GM21528 (cell line): Measurements from ENCODE around the gene TPPP2.
"Not testable (repeated sequence)": the region's sequence is repeated elsewhere in the genome, so short reads cannot be mapped to it uniquely, and the experiment has no call there.

Experiments used
- ATAC-seq: cut with Tn5 transposase; IDR thresholded peaks from one replicate; pipeline ENCODE4 v1.9.1; 2021; ENCODE audit warnings: mild to moderate bottlenecking, moderate library complexity; ENCODE audit not compliant: unreplicated experiment, low FRiP score

The TPPP2 gene

GRCh38 chr14:21029917-21030316 is at the start of gene TPPP2:
Gene TPPP2 (plus strand): TSS chr14:21030217. CDS start chr14:21030582, 365 bp downstream.
- ATAC-seq = no peak

GRCh38 chr14:20980906-20981305 is 49.1 kb upstream of the TPPP2 start:
- ATAC-seq = no peak

DNA sequence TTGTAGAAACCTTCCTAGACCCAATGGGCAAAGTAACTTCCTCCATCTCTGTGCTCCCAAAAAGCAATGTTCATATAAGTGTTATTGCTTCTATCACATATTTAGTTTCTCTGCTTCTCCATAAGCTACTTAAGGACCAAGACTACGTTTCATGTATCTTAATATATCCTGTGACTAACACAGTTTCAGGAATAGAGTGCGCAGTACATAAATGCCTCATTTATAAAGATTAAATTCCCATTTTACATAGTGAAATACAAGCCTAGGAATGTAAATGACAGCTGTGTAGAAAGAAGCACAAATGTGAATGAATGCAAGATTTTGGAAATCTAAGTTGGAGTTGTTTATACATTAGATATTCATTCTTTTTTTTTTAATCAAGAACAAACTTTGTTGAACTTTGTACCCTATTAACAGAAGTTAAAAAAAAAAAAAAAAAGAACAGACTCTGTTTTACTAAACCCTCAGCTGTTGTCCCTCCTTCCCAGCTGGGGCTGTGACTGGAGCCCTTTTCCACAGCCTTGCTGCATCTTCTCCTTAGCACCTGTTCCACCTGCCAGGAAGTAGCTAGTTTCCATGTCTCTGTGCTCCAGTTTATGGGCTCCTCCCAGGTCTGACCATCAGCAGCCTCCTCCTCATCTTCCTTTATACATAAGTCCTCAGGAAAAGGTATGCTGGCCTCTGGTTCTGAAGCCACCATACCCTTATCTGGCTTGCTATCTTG is 47.2 kb upstream of the TPPP2 start:
- no peak for ATAC-seq

DNA sequence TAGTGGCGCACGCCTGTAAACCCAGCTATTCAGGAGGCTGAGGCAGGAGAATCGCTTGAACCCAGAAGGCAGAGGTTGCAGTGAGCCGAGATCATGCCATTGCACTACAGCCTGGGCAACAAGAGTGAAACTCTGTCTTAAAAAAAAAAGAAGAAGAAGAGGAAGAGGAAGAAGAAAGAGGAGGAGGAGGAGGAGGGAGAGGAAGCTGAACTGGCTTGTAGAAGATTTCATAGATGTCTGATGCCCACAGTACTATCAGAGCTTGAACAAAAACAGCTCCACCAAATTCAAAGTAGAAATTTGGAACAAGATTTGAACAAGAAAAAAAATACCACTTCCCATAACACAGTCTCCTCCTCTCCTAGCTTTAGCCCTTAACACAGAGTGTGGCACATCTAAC is 44.4 kb upstream of the TPPP2 start:
- not testable (repeated sequence) for ATAC-seq

- no peak for ATAC-seq
Observed at GRCh38 chr14:20986811-20987210, 43.2 kb upstream of the TPPP2 start.

GRCh38 chr14:20988717-20989470 is 41.1 kb upstream of the TPPP2 start:
- ATAC-seq = no peak

DNA sequence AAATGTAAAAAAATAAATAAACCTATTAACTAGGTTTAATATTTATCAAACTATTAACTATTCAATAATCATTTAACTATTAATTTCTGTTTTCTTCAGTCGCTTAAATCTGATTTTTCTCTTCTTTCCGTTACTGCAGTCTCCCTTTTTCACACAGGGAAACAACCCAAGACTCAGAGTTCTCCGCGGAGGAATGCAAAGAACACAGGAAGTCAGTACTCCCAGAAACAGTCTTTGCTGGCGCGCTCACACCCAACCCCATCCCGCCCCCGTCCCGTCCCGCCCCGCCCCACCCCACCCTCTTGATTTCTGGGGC is 40.6 kb upstream of the TPPP2 start:
- no peak for ATAC-seq

DNA sequence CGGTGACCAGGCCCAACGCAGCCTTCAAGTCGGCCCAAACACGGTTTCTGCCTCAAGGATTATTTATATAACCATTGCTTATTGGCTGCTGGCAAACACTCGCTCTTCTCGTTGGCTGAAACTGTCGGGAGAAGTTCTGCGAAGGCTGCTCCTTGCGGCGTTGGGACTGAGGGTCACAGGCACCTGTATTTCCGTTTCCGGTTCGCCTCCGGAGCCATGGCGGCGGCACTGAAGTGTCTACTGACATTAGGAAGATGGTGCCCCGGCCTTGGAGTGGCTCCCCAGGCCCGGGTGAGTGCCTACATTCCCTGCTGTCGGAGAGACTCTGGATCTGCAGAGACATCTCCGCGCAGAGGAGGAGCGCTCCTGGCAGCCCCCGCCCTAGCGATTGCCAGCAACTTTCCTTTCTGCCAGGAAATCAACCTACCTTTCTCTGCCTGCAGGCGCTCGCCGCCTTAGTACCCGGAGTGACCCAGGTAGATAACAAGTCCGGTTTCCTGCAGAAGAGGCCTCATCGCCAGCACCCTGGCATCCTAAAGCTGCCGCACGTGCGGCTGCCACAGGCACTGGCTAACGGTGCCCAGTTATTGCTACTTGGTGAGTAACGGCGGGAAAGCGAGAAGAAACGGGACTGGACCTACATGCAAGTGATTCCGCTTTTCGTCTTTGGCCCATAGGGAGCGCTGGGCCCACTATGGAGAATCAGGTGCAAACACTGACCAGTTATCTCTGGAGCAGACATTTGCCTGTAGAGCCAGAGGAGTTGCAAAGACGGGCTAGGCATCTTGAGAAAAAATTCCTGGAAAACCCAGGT is 40.0 kb upstream of the TPPP2 start, which contains the start of gene METTL17:
Gene METTL17, plus strand, starts transcription at position 194 of the 814 bp plus-strand sequence. Its CDS starts 23 bp downstream, at position 217.
- peak; percentile 95 for ATAC-seq

DNA sequence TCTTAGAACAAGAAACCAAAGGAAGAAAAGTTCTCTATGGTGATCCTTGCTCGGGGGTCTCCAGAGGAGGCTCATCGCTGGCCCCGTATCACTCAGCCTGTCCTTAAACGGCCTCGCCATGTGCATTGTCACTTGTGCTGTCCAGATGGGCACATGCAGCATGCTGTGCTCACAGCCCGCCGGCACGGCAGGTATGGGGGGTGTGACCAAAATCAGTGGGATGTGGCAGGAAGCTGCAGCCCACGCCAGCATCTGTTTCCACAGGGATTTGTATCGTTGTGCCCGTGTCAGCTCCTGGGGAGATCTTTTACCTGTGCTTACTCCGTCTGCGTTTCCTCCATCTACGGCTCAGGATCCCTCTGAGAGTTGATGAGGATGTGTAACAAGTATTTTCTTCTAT is 33.5 kb upstream of the TPPP2 start:
- no peak for ATAC-seq

DNA sequence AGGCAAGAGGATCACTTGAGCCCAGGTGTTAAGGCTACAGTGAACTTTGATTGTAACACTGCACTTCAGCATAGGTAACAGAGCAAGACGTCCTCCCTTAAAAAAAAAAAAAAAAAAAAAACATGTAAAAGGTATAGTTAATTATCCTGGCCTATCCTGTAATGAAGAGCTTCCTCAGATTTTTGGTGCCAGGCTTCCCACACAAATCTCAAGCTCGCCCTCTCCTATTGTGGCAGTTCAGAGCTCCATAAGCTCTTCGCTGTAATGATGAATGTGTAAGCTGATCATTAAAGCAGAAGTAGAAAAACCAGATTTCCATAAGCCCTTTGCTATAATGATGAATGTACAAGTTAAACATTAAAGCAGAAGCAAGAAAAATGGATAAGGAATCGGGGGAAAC is 32.9 kb upstream of the TPPP2 start:
- ATAC-seq = no peak

- ATAC-seq = no peak
Observed at GRCh38 chr14:20997564-20997963, 32.5 kb upstream of the TPPP2 start.

- ATAC-seq = no peak
Observed at GRCh38 chr14:20998139-20998538, 31.9 kb upstream of the TPPP2 start.

DNA sequence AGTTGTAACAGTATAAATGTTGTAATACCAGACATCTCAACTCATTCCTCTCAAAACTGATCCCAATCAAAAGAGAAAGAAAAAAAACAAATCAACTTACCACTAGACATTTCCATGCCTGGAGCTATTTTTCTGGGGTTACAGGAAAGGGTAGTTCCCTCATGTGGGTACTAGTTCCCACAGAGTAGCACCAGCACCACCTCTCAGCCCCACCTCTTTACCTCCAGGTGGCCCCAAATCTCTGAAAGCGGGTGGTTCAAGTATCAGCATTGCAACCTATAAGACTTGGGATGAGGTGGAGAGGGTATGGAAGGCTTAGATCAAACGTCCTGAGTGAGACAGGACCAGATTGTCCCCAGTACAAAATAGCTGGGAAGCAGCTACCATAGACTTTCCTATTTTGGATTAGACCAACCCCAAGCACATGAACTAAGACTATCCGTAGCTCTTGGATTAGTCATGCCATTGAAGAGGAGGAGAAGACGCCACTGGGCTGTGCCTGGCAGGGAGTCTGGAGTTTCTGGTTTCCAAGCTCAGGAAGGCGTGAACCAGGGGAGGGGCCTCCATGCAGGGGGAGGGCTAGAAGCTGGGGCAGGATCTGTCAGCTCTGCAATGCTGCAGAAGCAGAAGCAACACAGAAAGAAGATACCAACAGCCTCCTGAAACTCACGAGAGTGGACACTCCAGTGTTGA is 31.2 kb upstream of the TPPP2 start, which contains the start of gene SLC39A2:
Gene SLC39A2, plus strand, starts transcription at position 620 of the 693 bp plus-strand sequence. CDS start 154 bp downstream, outside the sequence.
- ATAC-seq = no peak

DNA sequence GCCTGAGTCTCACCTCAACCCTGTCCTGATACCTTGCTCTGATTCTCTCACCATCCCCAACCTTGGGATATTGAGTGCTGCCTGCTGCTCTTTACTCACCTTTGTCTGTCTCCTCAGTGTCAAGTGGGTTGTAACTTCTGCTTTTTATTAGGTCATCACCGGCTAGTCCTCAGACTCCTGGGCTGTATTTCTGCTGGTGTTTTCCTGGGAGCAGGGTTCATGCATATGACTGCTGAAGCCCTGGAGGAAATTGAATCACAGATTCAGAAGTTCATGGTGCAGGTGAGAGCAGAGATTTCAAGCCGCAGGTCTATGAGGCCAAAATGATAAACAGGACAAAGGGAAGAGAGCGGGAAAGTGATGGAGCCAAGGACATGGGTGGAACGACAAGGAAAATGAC is 30.4 kb upstream of the TPPP2 start:
- ATAC-seq = no peak

GRCh38 chr14:21001218-21001617 is 28.8 kb upstream of the TPPP2 start:
- no peak for ATAC-seq

- ATAC-seq = no peak
Observed at GRCh38 chr14:21003788-21004346, 26.1 kb upstream of the TPPP2 start.

DNA sequence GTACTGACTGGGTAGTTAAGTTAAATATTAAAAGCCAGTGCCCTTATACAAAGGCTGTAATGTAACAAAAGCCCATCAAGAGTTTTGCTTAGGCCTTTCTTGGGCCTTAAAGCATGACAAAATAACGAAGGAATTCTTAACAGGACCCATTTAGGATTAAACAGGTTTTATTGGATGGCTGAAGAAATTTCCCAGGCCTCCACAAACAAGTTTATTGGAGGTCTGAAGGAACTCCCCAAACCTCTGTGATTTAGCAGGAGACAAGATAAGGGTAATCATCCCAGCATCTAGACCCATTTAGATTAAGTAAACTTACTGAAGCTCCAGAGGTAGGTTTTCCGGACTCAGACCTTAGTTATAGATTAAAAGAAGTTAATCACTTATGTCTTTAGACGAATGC is 20.3 kb upstream of the TPPP2 start:
- ATAC-seq = not testable (repeated sequence)

DNA sequence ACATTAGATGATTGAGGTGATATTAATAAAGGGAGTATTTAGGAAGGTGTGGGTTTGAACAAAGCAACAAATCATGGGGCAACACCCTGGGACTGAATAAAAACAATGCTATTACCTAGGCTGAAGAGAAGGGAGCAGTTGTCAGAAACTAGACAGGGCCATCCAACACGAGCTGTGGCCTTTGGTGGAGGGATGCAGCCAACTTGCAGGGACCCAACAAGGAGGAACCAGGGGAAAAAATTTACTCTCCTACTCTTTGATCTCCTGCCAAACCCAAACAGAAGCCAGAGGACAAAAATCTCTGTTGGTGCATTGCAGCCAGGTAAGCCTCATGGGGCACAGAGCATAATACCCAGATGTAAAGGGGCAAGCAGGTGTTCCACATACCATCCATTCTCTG is 18.9 kb upstream of the TPPP2 start:
- ATAC-seq = no peak

GRCh38 chr14:21014761-21015190 is 15.2 kb upstream of the TPPP2 start:
- no peak for ATAC-seq

DNA sequence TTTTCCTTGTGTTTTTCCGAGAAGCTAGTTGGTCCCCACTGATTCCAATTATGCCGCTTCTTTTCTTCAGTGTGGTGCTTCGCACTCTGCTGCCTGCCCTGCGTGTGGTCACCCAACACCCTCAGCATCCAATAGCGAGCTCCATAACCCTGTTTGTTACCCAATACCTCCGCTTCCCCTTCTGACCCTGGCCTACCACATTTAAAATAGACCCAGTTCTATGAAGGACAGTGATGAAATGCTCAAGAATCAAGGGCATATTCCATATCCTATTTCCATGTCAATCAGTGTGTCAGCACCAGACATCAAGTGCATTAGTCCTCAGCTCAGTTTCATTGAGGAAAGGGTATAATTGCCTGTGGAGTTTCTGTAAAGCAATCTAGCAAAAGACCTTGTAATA is 14.7 kb upstream of the TPPP2 start:
- ATAC-seq = no peak
